ENCODE data around the gene THAP7. TPM values are rescaled to one million over a fixed set of nuclear protein-coding genes. Genes with fewer than 3 reads are reported as not detected.

The THAP7 gene
- total RNA-seq, 4 donors from 2014 or later = 19.8 to 54.7 (median 29.5) TPM

DNA sequence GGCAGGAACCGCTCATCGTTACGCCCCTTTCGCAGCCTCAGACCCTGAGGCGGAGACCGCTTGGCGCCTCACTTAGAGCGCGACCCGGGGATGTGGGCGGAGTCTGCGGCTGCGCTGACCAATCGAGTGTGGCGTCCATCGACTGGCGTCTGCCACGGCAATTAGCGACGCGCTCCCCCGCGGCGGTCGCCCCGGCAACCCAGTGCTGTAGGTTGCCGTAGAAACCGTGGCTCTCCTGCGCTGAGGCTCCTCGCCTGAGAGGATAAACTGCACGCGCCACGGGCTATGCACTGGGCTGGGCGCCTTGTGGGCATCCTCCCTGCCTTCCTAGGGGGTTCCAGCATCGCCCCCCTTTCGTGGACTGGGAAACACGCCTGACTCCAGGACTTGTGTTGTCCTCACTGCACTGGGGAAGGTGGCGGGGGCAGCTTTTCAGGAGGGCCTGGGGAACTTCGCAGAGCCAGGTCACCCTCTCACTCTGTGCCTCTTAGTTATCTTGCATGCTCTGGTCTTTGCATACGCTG is 12.3 kb upstream of the THAP7 start:
- peak overlapping the region; percentile 11 to 71 (median 47) for H3K27ac ChIP-seq
- no peaks in the 10 kb centered on the region for H3K9me3 ChIP-seq
- no peaks in the 10 kb centered on the region for H3K27me3 ChIP-seq
- H3K4me1 ChIP-seq = peaks cover 7 to 25% (median 13%) of the 10 kb centered on the region in 4 donors
- no peak for TF ChIP-seq POLR2A (IDR thresholded peaks at IDR 0.05)
- TF ChIP-seq CTCF (IDR thresholded peaks at IDR 0.05) = no peak
- DNase-seq = peak; percentile 84 to 96 (median 93)
- H3K36me3 ChIP-seq = no peaks in the 10 kb centered on the region
- peak overlapping the region; percentile 30 to 52 (median 51) for H3K4me3 ChIP-seq

GRCh38 chr22:21013657-21014201 is 11.8 kb upstream of the THAP7 start:
- H3K9me3 ChIP-seq = no peaks in the 10 kb centered on the region
- no peaks in the 10 kb centered on the region for H3K27me3 ChIP-seq
- H3K4me1 ChIP-seq = peaks cover 7 to 25% (median 13%) of the 10 kb centered on the region in 4 donors
- DNase-seq = no peak
- H3K27ac ChIP-seq = peak overlapping the region; percentile 11 to 71 (median 47)
- peak overlapping the region; percentile 30 to 52 (median 51) for H3K4me3 ChIP-seq
- no peaks in the 10 kb centered on the region for H3K36me3 ChIP-seq
- no peak for TF ChIP-seq POLR2A (IDR thresholded peaks at IDR 0.05)
- no peak for TF ChIP-seq CTCF (IDR thresholded peaks at IDR 0.05)

DNA sequence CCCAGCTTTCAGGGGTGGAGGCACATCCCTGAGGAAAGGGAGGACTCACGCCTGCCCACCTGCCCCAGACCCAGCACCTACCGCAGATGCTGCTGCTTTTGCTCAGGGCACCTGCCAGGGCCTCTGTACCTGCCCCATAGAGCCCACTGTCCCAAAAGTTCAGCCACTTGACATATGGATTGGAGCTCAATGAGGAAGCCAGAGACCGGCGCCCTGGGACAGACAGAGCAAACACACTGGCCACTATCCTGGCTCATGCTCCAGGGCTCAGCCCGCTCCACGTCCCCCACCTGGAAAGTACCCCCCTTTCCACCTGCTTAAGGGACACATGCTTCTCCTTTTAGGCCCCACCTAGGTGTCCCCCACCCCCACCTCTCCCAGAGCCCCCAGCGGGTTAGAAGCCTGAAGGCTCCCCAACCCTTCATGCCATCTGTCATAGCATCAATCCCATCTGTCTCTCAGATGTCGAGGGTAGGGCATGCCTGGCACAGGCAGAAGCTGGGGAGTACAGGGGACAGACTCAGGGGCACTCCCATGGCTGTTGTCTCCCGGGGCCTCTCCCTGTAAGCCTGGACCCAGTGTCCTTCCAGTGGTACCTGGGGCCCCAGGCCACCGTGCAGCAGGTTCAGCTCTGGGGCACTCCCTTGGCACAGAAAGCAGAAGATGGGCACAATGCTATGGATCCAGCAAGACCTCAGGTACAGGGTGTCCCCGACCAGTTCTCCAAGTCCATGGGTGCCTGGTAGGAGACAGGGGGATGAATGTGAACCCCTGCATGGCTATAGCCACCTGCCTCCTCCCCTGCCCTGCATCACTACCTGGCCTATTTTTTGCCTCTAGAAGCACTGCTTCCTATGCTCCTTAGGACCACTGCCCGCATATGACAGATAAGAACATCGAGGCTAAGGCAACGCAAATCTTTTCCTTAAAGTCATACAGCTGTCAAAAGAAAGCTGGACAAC is 10.8 kb upstream of the THAP7 start:
- H3K9me3 ChIP-seq = no peaks in the 10 kb centered on the region
- H3K27me3 ChIP-seq = no peaks in the 10 kb centered on the region
- H3K36me3 ChIP-seq = no peaks in the 10 kb centered on the region
- no peak overlapping the region for H3K27ac ChIP-seq
- peaks cover 7 to 25% (median 13%) of the 10 kb centered on the region in 4 donors for H3K4me1 ChIP-seq
- no peak for TF ChIP-seq POLR2A (IDR thresholded peaks at IDR 0.05)
- TF ChIP-seq CTCF (IDR thresholded peaks at IDR 0.05) = no peak
- no peak overlapping the region for H3K4me3 ChIP-seq
- peak in 1 of 3 donors; percentile 48 for DNase-seq

GRCh38 chr22:21010426-21011113 is 8.7 kb upstream of the THAP7 start:
- H3K27ac ChIP-seq = no peak overlapping the region

More at GRCh38 chr22:21010426-21011113, 8.7 kb upstream of the THAP7 start:
- H3K9me3 ChIP-seq = no peaks in the 10 kb centered on the region
- no peak overlapping the region for H3K4me3 ChIP-seq
- H3K4me1 ChIP-seq = peaks cover 7 to 21% (median 13%) of the 10 kb centered on the region in 4 donors
- no peaks in the 10 kb centered on the region for H3K36me3 ChIP-seq
- H3K27me3 ChIP-seq = no peaks in the 10 kb centered on the region
- TF ChIP-seq POLR2A (IDR thresholded peaks at IDR 0.05) = no peak
- no peak for TF ChIP-seq CTCF (IDR thresholded peaks at IDR 0.05)
- DNase-seq = no peak
